IPS-NIHi7 (cell line): ENCODE results near the gene LAMA5.

ENCODE experiments used
- DNase-seq: peaks from one replicate; pipeline ENCODE4 v3.0.0; 2012; ENCODE audit warnings: mixed read lengths; ENCODE audit errors: extremely low spot score

The LAMA5 gene

DNA sequence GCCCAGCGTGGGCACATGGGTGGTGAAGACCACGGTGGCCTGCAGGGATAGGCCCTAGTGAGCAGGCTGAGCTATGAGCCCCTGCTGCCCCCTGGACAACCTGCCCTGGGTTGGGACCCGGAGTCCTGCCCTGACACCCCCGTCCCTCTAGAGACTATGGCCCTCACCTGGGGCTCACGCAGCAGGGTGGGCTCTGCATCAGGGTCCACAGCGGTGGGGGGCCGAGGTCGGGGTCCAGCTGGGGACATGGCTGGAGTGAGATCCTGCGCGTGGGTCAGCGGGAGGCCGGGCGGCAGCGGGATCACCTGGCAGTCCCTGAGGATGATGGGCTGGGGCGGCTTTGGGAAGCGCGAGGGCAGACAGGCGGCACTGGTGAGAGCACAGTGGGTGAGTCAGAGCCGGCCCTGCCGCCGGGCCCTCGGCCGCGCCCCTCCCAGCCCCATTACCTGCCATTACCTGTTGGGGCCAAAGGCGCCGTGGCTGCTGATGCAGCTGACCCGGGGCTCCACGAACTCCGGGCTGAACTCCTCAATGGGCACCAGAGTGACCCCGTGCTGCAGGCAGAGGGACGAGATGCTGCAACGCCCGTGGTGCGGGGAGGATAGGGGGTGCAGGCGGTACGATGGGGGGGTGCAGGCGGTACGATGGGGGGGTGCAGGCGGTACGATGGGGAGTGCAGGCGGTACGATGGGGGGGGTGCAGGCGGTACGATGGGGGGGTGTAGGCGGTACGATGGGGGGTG lies 36.4 kb downstream of the LAMA5 start:
- no peak for DNase-seq

DNA sequence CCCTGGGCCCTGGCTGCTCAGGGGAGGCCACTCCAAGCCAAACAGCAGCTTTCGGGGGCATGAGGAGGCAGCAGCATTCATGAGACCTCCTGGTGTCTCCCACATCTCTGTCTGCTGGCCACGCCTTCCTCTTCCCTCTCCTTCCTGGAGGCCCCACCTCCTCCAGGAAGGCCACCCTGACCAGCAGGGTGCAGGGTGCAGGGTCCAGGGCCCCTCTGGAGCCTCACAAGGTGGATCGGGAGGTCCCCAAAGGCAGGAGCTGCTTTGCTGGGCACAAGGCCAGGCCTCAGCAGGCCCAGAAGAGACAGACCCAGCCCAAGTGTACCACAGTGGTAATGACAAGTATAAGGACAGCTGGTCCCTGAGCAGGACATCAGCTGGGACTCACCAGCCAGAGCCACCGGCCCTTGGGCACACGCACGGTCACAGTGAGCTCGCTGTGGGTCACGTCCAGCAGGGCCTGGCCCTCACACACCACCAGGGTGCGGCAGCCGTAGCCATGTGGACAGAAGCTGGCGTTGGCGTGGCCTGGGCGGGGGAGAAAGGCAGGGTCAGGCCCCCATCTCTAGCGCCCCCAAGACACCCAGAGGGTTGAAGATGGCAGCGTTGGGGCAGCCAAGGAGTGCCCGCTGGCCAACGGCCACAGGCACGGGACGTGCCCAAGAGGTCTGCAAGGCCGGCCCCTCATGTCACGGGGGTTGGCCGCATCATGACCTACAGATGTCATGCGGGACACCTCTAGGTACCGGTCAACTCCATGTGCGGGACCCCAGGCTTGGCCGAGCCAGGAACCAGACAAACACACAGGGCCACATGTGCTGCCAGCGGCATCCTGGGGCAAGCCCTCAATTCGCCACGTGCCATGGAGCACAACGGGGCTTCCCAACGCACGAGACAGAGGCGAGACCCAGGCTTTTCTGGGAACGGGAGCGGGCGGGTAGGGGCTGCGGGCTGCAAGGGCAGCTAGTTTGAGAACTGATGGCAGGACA lies 37.4 kb downstream of the LAMA5 start:
- DNase-seq = no peak

DNA sequence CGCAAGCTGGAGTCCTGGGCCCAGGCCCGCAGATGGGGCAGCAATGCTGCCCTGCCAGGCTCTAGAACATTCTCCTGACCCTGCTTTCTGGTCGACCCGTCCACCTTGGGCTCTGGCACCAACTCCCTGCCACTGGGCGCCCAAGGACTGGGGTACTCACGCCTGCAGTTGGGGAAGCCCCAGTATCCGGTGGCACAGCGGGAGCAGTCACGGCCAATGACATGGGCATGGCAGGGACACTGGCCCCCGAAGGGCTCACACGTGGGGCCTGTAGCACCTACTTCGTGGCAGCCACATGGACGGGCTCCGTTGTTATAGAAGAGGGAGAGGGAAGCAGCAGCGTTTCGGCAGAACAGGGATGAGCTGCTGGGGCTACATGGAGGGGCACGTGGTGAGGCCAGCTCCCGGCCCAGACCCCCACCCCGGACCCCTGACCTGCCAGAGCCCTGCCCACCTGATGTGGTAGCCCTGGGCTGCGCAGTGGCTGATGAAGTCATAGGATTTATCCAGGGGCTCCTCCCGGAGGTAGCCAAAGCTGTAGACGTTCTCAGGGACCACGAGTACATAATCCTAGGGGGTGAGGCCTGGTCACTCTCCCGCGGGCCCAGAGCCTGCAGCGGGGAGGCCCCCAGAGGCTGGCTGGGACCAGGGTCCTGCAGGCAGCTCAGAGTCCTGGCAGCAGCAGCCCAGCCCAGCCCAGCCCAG lies 38.3 kb downstream of the LAMA5 start:
- no peak for DNase-seq

DNA sequence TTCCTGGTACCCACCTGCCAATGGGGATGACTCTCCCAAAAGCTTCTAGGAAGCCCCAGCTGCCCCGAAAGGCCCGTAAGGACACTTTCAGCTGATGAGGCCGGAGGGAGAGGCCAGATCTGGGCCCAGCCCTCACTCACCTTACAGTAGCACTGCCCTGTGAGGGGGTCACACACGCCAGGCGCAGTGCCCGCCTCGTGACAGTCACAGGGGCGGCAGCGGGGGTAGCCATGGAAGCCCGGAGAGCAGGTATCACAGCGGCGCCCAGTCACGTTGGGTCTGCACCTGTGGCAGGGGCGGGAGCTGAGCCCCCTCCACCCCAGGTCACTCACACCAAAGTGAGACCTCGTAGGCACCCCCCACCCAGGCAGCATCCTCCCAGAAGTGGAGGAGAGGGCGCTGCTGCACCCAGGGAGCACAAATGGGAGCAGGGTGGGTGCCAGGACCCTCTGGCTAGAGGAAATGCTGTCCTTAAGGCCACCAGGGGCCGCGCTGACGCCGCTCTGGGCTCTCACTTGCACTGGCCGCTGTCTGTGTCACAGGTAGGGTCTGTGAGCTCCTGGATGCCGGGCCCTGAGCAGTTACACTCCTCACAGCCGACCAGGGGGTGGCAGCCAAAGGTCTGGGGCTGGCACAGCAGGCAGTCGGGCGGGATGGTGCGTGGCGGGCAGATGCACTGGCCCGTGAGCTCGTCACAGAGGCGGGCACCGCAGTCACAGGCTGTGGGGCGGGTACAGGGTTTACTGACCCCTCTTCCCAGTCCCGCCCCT lies 39.2 kb downstream of the LAMA5 start:
- DNase-seq = no peak

DNA sequence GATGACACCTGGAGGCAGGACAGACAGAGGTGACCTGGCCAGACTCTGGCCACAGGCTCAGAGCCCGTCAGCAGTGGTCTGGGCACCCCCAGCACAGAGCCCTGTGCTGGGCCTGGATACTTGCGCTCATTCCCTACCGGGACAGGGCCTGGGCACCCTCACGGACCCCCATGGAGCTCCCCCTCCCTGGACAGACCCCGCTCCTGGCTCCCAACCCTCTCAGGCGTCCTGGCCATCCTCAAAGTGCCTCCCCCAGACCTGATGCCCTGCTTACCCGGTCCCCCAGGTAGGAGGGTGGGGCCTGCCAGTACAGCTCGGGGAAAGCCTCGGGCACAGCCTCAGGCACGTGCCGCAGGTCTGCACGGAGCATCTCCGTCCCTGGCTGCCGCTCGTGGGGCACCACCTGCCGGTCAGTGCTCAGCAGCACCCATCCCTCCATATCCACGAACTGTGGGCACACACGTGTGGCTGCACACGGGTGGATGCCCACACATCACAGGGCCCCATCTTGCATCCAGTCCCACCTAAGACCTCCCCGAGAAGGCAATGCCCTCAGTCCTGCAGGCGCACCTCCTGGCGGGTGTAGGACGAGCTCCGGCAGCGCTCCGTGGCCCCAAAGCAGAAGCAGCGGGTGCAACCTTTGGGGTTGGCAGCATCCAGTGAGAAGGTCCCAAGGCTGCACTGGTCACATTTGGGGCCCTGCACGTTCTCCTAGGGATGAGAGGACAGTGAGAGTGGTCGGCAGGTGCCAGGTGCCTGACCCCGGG lies 40.0 kb downstream of the LAMA5 start:
- DNase-seq = no peak

DNA sequence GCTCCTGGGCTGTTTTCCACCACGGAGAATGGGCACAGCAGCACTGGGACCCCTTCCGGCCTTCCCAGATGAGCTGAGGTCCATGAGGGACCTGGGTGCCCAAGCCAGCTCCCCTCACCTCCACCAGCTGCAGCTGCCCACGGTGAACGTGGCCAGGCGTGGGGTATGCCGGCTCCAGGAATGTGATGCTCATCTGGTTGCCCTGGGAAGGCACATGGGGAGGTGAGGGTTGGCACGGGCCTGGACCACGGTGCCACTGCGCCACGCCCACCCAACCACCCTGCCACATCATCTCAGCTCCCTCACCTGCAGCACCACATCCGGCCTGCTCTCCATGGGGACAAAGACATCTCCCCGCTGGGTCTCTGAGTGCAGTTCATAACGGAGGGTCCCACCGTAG lies 40.6 kb downstream of the LAMA5 start:
- no peak for DNase-seq

DNA sequence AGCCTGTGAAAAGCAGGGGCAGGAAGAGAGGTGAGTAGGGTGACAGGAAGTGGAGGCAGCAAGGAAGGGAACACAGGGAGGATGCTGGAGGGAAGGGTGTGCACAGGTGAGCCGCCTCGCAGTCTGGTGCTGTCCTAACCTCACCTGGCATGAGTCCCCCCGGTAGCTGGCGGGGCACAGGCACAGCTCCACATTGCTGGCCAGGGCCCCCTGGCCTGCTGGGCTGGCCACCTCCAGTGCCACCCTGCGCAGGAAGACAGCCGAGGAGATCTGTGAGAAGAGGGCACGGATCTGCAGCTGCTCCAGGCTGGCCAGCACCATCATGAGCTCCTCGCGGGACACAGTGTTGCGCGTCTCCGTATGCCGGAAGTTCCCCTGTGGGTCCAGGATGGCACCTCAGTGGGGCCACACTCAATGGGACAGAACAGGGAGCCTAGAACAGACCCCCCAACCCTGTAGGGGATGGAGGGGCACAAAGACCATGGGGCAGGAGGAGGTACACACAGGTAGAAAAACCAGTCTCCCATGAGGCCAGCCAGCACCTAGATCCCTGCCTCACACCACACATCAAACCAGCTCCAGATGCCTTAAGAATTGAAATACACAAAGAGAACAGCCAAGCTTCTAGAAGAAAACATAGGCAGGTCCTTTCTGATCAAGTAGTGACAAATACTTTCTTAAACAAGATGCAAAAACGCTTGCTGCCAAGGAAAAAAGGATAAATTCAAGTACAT lies 41.8 kb downstream of the LAMA5 start:
- DNase-seq = no peak

DNA sequence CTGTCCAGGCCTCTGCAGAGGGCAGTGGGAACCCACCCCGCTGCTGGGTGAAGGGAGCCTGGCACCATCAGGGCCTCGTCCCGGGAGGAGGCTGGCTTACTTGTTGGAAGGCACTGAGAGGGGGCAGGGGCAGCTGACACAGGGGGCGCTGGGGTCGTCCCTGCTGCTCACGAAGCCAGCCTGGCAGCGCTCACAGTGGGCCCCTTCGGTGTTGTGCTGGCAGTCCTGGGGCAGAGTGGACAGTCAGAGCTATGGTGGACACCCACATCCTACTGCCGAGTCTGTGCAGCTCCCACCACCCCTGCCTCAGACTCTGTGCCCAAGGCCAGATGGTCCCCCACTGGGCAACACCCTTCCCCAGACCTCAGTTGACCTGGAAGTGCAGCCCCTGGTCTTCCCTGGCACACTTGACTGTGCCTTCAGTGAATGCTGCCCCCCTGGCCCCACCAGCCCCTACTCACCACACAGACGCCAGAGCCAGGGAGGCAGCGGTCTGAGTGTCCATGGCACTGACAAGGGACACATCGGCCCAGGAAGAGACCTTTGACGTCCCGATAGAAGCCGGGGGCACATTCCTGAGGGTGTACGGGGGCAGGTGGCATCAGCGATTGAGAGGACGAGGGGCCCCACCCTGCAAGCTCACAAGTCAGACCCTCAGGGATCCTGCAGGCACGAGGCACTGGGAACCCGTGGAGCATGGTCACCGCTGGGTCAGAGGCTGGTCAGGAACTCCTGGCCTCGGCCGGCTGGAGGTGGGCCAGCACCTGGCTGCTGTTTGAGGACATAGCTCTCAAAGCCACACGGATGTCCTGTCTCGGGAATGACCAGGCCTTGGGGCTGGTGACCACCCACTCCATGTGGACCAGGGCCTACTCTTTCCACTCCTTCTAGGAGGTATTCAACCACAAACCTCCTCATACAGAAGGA lies 42.9 kb downstream of the LAMA5 start:
- no peak for DNase-seq

DNA sequence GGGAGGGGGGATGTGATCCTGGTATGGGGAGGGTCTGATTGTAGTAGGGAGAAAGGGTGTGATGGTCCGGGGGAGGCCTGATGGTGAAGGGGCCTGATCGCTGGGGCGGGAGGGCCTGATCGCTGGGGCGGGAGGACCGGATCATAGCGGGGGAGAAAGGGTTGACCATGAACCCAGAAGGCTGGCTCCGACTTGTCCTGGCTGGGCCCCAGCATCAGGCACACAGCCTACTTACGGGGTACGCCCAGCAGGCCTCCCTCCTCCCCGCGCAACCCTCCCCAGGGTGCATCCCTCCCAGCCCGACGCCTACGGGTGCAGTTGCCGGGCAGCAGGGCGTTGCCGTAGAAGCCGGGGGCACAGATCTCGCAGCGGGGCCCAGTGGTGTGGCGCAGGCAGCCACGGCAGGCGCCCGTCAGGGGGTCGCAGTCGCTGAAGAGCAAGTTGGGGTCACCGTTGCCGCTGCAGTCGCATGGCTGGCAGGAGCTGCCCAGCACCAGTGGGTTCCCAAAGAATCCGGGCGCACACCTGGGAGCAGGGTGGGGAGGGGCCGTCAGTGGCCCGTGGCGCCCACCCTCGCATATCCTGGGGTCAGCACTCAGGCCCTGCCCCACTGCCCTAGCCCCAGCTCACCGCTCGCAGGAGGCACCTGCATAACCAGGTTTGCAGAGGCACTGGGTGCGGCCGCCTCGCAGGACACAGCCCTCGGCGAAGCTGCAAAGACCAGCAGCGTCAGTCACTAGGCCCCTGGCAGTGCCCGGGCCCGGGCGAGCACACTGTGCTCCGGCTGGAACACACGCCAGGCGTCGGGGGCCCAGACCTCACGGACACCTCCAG lies 43.7 kb downstream of the LAMA5 start:
- no peak for DNase-seq

DNA sequence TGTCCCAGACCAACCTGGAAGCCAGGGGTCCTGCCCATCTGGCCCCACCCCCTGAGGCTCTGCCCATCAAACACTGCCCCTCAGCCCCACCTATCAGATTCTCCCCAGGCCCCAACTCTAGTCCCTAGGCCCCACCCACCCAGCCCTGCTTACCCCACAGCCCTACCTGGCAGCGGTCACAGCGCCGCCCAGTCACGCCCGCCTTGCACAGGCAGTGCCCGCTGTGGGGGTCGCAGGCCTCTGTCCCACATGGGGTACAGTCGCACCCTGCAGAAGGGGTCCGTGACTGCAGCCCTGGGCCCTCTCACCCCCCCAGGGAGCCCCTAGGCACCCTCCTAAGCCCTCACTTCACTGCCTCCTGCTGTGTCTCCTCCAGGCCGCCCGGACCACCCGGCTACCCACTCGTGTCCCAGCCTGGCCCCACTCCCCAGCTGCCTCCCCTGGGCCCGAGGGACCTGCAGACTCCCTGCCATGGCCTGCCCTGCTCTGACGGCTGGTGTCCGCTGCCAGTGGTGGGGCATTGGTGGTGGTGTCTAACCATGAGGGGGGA lies 44.5 kb downstream of the LAMA5 start:
- DNase-seq = peak; percentile 46

DNA sequence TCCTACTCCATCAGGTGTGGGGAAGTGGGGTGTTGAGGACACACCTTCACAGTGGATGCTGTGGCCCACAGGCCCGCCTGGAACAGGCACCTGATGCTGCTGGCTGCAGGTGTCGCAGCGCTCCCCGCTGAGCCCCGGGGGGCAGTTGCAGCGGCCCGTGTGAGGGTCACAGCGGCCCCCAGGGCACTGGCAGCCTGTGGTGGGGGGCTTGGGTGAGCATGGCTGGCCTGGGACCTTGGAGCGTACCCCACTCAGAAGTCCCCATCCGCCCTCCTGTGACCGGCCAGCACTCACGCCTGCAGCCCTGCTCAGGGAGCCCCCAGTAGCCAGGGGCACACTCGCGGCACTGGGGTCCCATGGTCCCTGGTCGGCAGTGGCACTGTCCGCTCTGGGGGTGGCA lies 45.1 kb downstream of the LAMA5 start:
- no peak for DNase-seq

DNA sequence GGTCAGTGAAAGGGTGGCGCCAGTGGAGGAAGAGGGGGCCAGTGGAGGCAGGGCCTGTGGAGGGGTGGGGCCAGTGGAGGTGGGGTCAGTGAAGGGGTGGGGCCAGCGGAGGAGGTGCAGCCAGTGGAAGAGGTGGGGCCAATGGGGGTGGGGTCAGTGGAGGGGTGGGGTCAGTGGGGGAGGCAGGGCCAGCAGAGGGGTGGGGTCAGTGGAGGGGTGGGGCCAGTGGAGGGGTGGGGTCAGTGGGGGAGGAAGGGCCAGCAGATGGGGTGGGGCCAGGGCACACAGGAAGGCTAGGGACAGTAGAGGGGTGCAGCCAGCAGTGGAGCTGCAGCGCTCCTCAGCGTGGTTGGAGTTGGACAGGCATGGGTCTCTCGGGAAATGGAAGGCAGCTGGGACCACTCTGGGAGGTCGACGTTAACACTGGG lies 45.6 kb downstream of the LAMA5 start:
- peak; percentile 80 for DNase-seq

DNA sequence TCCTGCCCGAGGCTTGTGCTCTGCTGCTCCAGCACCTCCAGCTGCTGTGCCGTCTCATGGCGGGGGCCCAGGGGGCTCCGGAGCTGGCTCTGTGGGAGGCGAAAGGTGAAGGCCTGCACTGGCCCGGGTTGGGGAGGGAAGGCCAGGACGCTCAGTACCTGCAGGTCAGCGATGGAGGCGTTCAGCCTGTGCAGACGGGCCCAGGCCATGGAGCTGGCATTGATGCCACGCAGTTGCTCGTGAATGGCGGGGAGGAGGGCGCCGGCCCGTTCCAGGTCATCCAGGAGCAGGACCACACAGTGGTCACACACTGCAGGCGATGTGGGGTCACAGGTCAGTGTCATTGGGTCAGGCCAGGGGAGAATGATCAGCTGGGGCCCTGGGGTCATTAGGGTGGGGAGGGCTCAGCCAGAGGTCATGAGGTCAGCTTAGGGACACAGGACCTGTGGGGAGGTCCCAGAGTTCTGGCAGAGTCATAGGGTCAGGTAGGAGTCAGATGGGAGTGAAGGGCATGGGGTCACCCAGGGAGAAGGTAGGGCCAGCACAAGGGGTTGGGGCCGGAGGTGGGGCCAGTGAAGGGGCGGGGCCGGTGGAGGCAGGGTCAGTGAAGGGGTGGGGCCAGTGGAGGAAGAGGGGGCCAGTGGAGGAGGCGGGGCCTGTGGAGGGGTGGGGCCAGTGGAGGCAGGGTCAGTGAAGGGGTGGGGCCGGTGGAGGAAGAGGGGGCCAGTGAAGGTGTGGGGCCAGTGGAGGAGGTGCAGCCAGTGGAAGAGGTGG lies 46.3 kb downstream of the LAMA5 start:
- peak; percentile 61 for DNase-seq

DNA sequence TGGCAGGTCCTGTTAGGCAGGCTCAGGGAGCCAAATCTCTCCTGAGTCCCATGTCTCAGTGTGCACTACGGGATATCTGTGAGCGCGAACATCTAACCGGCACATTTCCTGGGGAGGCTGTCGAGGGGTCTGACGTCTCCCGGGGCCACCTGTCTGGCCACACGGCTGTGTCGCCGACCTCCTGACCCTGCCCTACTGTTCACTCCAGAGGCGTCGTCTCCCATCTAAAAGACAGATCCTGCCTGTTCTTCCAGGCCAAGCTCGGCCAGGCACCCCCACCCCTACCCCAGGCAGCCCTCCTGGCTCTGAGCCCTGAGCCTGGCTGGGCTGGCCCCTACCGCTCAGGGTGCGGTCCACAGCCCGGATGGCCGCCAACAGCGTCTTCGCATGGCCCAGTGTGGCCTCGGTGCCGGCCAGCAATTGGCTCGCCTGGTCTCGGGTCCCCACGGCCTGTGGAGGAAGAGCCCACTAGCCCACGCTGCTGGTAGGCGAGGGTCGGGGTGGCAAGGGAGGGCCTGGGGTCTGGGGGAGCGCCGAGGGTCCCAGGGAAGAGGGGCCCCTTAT lies 47.7 kb downstream of the LAMA5 start:
- no peak for DNase-seq

DNA sequence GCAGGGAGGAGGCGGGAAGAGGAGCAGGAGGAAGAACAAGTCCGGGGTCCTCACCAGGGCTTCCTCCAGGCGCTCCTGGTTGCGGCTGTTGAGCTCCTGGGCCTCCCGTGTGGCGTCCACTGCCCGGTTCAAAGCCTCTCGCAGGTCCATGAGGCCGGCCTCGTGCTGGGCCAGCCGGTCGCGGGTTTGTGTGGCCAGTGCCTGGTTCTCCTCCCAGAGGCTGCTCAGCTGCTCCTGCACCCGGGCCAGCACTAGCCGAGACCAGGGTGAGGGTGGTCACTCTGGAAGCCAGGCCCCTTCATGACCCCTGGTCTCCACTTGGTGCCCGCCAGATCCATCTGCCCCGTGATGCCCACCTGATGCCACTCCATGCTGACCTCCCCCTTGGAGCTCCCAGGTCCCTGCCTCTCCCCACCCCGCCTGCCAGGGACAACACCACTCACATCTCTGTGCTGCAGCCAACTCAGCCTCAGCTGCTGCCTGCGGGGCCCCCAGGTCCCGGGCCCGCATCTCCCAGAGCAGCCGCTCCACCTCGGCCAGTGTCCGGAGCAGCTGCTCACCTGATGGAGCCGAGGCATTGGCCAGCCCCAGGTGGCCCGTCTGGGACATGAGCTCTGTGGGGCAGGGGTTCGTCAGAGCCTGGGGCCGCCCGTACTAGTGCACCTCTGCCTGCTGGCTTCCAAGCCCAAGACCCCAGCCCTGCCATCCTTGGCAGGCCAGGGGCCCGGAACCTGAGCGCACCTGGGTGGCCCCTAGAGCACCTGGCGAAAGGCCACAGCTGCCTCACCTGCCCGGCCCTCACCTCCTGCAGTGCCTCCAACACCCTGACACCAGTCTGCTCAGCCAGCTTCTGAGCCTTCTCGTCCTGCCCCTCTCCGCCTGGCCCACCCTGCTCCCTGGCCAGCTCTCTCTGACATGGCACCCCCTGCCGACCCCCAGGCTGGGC lies 48.4 kb downstream of the LAMA5 start:
- no peak for DNase-seq
